Measurements from ENCODE around the gene POFUT2.

GRCh38 chr21:45264146-45264911, 23.4 kb downstream of the POFUT2 start:
- TF ChIP-seq GATA3 (IDR thresholded peaks at IDR 0.05; ENCODE audit: low read depth, low read length) (no peak), GATA2 (IDR thresholded peaks at IDR 0.05; ENCODE audit: low read depth, low read length) (no peak)
